ENCODE measurements around the gene WAPL.

Gene WAPL

GRCh38 chr10:86520871-86521677, 518 bp downstream of the WAPL start:
- Histone ChIP-seq H3K27ac (ENCODE audit: low read depth, low read length, poor library complexity, severe bottlenecking) (peak overlapping the region; percentile 14), H3K79me2 (ENCODE audit: insufficient read depth, low read length) (peaks cover 51% of the 10 kb centered on the region), H3K27me3 (ENCODE audit: insufficient read depth, low read length) (no peaks in the 10 kb centered on the region), H3K9ac (ENCODE audit: low read length) (peak overlapping the region; percentile 84), H3K9me2 (ENCODE audit: low read depth, low read length) (no peaks in the 10 kb centered on the region), H2AFZ (ENCODE audit: low read length) (no peak overlapping the region), H4K20me1 (ENCODE audit: insufficient read depth, low read length) (no peaks in the 10 kb centered on the region), H3K36me3 (ENCODE audit: insufficient read depth, low read length) (peaks cover 33% of the 10 kb centered on the region), H3K9me3 (ENCODE audit: low read length) (no peaks in the 10 kb centered on the region), H3K4me1 (ENCODE audit: insufficient read depth, low read length, severe bottlenecking) (peaks cover 56% of the 10 kb centered on the region), H3F3A (ENCODE audit: insufficient read depth, low read length) (no peaks in the 10 kb centered on the region), H3K4me2 (ENCODE audit: low read length) (peak overlapping the region; percentile 99), H3K4me3 (ENCODE audit: low read depth, low read length, poor library complexity, severe bottlenecking) (peak overlapping the region; percentile 77)
- no peak for TF ChIP-seq EZH2 (IDR thresholded peaks at IDR 0.05; ENCODE audit: borderline replicate concordance, low read length)
- TF ChIP-seq, protein P1, sequence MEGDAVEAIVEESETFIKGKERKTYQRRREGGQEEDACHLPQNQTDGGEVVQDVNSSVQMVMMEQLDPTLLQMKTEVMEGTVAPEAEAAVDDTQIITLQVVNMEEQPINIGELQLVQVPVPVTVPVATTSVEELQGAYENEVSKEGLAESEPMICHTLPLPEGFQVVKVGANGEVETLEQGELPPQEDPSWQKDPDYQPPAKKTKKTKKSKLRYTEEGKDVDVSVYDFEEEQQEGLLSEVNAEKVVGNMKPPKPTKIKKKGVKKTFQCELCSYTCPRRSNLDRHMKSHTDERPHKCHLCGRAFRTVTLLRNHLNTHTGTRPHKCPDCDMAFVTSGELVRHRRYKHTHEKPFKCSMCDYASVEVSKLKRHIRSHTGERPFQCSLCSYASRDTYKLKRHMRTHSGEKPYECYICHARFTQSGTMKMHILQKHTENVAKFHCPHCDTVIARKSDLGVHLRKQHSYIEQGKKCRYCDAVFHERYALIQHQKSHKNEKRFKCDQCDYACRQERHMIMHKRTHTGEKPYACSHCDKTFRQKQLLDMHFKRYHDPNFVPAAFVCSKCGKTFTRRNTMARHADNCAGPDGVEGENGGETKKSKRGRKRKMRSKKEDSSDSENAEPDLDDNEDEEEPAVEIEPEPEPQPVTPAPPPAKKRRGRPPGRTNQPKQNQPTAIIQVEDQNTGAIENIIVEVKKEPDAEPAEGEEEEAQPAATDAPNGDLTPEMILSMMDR (IDR thresholded peaks at IDR 0.05; ENCODE audit: low read length) = no peak

DNA sequence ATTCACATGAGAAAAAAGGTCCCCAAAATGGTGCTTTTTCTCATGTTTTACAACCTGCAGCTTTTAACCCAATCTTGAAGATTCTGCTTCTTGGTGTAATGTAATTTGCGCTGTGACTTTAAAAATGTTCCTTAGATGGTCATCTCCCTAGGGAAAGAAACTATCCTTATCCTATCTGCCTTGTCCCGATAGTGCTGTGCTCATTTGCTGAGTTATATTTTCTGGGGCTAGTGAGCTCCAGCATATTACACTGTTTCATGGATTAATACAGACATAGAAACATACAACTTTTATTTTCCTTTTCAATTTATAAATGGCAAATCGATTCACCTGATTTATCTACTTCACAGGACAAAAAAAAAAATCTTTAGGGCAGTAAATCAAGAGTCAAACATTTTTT, 2.8 kb downstream of the WAPL start:
- no peaks in the 10 kb centered on the region for H3K9me3 ChIP-seq (ENCODE audit: low read length)
- TF ChIP-seq, protein P1 (IDR thresholded peaks at IDR 0.05; ENCODE audit: low read length) = no peak
- TF ChIP-seq EZH2 (IDR thresholded peaks at IDR 0.05; ENCODE audit: borderline replicate concordance, low read length) = no peak
- H3F3A ChIP-seq (ENCODE audit: insufficient read depth, low read length) = no peaks in the 10 kb centered on the region
- H3K4me2 ChIP-seq (ENCODE audit: low read length) = peak overlapping the region; percentile 99
- H3K79me2 ChIP-seq (ENCODE audit: insufficient read depth, low read length) = peaks cover 70% of the 10 kb centered on the region
- peaks cover 65% of the 10 kb centered on the region for H3K4me1 ChIP-seq (ENCODE audit: insufficient read depth, low read length, severe bottlenecking)
- peaks cover 53% of the 10 kb centered on the region for H3K36me3 ChIP-seq (ENCODE audit: insufficient read depth, low read length)
- H4K20me1 ChIP-seq (ENCODE audit: insufficient read depth, low read length) = no peaks in the 10 kb centered on the region
- H3K9ac ChIP-seq (ENCODE audit: low read length) = peak overlapping the region; percentile 84; the same call in 1 of the 2 replicates
- no peaks in the 10 kb centered on the region for H3K9me2 ChIP-seq (ENCODE audit: low read depth, low read length)
- H3K4me3 ChIP-seq (ENCODE audit: low read depth, low read length, poor library complexity, severe bottlenecking) = peak overlapping the region; percentile 77
- H3K27ac ChIP-seq (ENCODE audit: low read depth, low read length, poor library complexity, severe bottlenecking) = no peak overlapping the region
- no peak overlapping the region for H2AFZ ChIP-seq (ENCODE audit: low read length)
- no peaks in the 10 kb centered on the region for H3K27me3 ChIP-seq (ENCODE audit: insufficient read depth, low read length)

GRCh38 chr10:86512137-86512536, 9.5 kb downstream of the WAPL start:
- H2AFZ ChIP-seq (ENCODE audit: low read length) = no peak overlapping the region
- H3K36me3 ChIP-seq (ENCODE audit: insufficient read depth, low read length) = peaks cover 64% of the 10 kb centered on the region
- no peaks in the 10 kb centered on the region for H4K20me1 ChIP-seq (ENCODE audit: insufficient read depth, low read length)
- H3K9ac ChIP-seq (ENCODE audit: low read length) = peak overlapping the region; percentile 43; the same call in 1 of the 2 replicates
- peaks cover 88% of the 10 kb centered on the region for H3K79me2 ChIP-seq (ENCODE audit: insufficient read depth, low read length)
- peaks cover 70% of the 10 kb centered on the region for H3K4me1 ChIP-seq (ENCODE audit: insufficient read depth, low read length, severe bottlenecking)
- no peaks in the 10 kb centered on the region for H3K9me3 ChIP-seq (ENCODE audit: low read length)
- H3F3A ChIP-seq (ENCODE audit: insufficient read depth, low read length) = no peaks in the 10 kb centered on the region
- H3K4me3 ChIP-seq (ENCODE audit: low read depth, low read length, poor library complexity, severe bottlenecking) = peak overlapping the region; percentile 15
- H3K4me2 ChIP-seq (ENCODE audit: low read length) = peak overlapping the region; percentile 63
- no peaks in the 10 kb centered on the region for H3K9me2 ChIP-seq (ENCODE audit: low read depth, low read length)
- no peaks in the 10 kb centered on the region for H3K27me3 ChIP-seq (ENCODE audit: insufficient read depth, low read length)
- TF ChIP-seq, protein P1 (IDR thresholded peaks at IDR 0.05; ENCODE audit: low read length) = no peak
- TF ChIP-seq EZH2 (IDR thresholded peaks at IDR 0.05; ENCODE audit: borderline replicate concordance, low read length) = no peak
- H3K27ac ChIP-seq (ENCODE audit: low read depth, low read length, poor library complexity, severe bottlenecking) = peak overlapping the region; percentile 62
